GM19467 (cell line): ENCODE measurements around the gene COX7A2.

Experiments
- ATAC-seq: cut with Tn5 transposase; IDR thresholded peaks from one replicate; pipeline ENCODE4 v1.9.1; 2021; ENCODE audit warnings: mild to moderate bottlenecking, moderate library complexity; ENCODE audit not compliant: unreplicated experiment

Gene COX7A2, protein sequence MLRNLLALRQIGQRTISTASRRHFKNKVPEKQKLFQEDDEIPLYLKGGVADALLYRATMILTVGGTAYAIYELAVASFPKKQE

DNA sequence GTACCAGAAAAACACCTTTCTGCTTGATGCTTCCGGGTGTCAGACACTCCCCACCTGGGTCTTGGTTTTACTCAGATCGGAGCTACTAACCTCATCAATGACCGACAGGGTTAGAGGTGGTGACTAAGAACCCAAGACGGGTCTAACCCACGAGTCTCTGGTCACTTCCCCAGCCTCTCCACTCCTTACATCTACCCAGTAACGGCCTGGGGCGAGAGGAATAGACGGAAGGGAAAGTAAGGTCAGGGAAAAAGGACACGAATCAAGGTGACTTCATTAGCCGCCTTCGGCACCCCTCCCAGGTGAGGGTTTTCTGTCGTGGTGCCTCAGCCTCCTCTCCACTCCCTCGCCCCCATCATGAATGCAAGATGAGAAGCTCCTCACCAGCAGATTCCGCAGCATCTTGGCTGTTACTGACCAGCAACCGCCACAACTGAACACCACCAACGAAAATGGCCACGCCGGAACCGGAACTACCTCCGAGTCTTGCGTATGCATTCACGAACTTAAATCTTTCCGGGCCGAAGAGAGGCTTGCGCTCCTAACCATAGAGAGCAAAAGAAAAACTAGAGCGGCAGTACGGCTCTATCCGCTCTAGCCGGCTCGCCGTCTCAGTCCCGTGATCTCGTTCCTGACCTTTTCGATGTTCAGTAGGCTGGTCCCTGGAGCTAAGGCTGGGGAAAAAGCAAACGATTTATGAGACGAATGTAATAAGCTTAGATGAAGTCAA lies at the start of gene COX7A2:
Gene COX7A2, minus strand, starts transcription at position 469 of the 730 bp plus-strand sequence. Its CDS starts 67 bp downstream, at position 402.
- peak; percentile 97 for ATAC-seq

DNA sequence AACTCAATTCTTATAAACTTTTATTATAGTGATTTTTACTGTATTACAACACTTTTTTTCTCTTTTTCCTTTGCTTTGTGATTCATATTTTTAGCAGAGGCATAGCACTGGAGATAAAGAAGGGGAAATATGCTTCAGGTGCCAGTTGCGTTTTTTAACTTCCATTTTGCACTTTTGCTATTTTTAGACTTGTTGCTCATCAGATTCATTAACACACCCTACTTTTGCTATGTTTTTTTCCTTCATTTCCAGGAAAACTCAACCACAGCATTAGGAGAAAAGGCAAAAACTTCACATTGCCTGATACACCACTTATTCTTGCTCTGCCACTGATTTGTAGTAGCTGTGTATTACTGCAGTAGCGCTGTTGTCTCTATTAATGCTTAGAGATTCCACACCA lies 49.0 kb upstream of the COX7A2 start:
- no peak for ATAC-seq

DNA sequence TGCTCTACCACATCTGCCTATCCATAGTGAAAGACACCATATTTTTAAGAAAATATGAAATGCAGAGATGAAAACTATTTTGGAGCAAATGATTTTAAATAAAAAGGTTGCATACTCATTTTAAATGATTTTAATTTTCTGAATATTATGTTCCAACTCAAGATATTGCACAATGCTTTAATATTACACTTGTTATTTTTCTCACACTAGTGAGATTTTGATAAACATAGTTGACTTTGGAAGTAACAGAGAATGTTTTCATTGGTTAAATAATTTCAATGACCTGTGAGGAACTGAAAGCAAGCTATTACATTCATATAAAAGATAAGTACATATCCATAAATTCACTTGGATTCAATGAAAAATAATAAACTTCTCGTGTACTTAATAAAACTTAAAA lies 48.1 kb upstream of the COX7A2 start:
- ATAC-seq, result no peak

DNA sequence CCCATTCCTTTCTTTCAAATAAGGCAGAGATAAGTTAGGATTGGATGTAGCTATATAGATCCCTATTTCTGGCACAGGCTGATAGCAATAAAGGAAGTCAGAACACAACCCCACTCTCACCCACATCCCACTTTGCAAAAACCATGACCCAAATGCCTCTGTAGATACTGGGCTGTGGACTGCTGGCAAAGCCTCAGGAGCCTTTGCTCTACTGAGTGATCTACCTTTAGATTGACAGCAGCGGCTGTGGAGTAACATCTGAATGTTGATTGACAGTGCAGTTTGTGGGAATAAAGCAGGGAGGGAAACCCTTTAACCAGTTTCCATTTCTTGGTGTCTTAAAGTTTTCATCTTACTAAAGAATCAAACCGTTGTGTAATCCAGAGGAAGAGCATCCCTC lies 47.7 kb upstream of the COX7A2 start:
- ATAC-seq, result no peak

DNA sequence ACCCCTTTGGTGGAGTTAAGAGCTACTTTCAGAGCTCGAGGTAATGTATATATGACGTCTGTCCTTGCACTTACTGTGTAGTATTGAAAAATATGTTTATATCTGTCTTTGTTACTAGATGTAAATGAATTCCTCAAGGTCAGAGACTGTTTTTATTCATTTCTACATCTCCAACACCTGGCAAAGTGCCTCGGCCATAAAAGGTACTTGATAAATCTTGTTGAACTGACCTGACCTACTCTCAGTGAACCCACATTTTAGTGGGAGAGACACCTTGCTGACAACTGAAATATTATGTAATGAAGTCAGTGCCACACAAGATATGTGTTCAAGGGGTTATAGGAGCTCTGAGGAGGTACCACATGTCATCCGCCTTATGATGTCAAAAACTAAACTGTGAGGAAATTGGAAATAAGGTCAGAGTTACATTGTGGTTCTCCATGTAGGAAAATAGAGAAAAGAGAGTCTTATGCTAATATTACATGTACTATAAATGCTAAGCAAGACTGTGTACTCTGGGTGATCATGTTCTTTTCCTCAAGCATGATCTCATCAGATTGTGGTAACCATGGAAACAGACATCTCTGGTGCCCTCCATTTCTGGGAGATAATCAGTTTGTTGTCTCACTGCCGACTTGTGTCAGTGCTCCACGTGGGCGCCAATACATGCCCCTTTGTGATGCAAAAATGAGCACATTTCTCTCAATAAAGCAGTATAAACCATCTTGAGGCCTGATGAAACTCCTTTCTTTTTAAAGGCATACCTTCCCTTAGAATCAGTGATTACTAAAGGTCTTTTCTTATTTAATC lies 46.7 kb upstream of the COX7A2 start:
- no peak for ATAC-seq

DNA sequence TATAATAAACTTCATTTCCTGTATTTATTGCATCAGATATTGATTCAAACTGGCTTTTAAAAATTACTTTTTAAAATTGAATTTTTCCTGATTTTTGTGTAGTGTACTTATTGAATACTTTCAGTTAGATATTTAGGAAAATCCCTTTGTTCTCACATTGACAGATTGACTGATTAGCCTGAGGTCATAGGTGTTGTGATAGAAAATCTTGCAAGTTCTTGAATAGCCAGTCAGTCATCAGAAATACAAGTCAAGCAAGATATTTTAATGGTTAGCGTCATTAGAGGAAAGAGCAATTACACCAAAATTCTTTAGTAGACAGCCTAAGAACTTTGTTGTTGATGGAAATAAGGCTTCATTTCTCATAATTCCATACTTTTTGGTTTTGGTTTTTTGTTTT lies 44.4 kb upstream of the COX7A2 start:
- ATAC-seq, result no peak

DNA sequence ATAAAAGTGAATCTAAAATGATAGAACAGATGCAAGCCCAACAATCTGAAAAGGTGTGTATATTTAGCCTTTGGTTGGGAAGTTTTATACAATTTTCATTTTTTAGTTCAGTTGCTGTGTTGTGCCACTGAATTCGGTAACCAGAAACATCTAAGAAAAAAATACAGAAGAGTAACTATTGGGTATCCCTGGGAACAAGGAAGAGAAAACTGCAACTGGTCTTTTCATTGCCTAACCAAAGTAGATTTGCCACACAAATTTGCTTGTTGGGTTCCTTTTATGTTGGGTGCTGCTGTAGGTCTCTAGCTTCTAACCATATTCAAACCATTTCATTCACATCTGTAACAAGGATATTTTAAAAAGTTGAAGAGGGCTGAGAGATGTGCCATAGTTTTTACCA lies 43.8 kb upstream of the COX7A2 start:
- ATAC-seq, result no peak

DNA sequence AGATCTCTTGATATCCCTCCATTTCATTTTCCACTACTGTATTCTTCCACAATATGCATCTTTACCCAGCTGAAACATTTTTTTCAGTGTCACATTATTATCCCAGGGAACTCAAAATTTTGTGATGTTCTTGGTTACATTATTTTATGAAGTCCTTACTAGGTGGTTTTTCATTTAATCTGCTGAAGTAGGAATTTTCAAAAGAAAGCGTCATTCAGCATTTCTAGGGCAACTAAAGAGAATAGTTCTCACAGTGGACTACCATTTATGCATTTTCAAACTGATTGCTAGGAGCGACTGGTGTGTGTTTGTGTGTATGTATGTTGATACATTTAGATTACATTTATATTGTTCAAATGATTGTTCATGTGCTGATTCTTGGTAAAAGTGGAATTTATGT lies 43.4 kb upstream of the COX7A2 start:
- no peak for ATAC-seq

DNA sequence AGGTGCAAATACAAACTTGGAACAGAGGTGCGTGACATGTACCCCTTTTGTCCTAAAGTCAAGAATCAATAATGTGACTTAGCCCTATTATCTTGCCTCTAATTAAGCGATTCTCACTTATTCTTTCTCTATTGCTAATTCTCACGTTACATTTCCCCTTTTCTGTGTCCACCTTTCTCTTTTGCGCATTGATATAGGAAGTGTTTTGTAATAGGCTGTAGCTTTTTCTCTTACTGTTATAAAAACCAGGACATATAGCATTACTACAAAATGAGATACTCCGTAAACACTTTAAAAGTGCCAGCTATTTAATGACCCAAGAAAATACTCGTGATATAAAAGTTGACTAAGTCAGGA lies 41.7 kb upstream of the COX7A2 start:
- ATAC-seq, result peak; percentile 3

DNA sequence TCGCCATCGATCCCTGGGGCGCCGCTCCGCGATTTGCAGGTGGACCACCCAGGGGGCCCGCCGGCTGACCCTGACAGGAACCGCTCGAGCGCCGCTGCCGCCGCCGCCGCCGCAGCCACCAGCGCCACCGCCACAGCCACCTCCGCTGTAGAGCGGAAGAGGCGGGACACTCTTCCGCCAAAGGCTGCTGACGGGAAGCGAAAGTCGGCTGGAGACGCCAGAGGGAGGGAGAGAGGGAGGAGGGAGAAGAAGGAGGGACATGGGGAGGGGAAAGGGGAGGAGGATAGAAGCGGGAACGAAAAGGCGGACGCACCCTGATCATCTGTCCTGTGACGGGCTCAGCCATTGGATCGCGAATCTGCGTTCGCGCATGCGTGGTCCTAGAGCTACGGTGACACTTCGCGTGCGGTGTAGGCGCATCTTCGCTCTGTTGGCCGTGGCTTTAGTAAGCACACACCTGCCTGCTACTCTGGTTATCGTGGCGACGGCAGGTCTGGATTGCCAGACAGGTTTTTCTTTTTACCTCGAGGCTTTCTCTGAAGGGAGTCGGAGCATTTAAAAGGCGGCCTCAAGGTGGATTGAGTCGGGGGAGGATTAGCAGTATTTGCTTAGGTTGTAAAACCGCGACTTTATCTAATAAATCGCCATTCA lies 41.2 kb upstream of the COX7A2 start, which contains the start of gene TMEM30A:
Gene TMEM30A, minus strand, starts transcription at position 161 of the 651 bp plus-strand sequence. Its CDS starts 154 bp downstream, at position 7.
- peak; percentile 85 for ATAC-seq

DNA sequence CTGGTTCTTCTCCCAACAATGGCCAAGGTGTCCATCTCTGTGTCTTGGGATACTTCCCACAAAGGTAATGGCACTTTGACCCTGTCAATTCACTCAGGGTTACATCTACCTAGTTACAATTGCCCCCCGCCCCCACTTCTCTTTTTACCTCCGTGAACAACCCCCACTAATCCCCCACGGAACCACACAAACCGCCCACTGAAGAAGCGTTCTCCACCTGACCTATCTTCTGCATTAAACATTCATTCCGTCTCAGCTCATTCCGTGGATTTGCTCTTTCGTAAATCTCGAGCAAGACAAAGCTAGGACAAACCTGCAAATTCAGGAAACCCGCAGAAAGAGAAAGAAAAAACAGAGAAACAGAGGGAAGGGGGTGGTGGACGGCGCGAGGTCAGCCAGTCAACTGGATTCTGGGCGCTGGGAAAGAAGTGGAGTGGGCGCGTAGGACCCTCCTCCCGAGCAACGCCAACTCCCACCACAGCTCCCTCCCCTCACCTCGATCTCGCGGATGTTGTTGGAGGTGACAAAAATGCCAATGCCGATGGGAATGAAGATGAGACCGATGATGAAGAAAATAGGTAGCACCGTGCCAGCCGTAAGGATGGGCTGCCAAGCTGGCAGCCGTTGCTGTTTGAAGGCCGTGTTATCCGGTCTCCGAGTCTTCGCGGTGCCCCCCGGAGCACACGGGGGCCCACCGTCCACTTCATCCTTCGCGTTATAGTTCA lies 40.5 kb upstream of the COX7A2 start:
- no peak for ATAC-seq

DNA sequence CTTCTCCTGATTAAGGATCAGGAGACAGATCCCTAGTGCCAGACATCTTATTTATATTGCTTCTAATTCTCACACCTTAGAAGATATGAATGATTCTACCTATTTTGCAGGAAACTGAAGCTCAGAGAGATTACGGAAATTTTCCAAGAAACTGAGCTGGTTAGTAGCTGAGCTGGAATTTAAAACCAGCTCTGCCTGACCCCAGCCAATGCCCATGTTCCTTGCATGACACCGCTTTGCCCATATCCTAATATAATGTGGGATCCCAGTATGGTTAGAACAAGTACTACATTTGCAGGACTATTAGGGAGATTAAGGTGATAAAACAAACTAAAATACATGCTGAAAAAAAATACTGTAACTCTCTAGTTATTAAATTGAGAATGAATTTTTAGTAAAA lies 39.1 kb upstream of the COX7A2 start:
- no peak for ATAC-seq

DNA sequence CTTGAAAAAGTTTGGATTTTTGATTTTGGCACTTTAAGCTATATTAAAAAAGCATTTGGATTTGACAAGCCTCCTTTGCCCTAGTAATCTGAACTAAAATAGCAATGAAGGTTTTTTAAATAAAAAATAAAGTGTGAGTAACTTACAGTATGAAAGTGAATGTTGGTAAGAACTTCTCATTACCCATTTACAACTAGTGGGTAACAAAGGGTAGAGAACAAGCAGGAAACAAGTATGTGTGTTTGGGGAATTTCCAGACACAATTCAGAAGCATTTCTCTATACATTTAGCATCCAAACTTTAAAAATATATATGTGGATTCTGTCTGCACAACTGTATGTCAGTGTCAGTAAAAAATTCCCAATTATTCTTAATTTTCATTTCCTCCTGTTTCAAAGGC lies 38.1 kb upstream of the COX7A2 start:
- no peak for ATAC-seq

DNA sequence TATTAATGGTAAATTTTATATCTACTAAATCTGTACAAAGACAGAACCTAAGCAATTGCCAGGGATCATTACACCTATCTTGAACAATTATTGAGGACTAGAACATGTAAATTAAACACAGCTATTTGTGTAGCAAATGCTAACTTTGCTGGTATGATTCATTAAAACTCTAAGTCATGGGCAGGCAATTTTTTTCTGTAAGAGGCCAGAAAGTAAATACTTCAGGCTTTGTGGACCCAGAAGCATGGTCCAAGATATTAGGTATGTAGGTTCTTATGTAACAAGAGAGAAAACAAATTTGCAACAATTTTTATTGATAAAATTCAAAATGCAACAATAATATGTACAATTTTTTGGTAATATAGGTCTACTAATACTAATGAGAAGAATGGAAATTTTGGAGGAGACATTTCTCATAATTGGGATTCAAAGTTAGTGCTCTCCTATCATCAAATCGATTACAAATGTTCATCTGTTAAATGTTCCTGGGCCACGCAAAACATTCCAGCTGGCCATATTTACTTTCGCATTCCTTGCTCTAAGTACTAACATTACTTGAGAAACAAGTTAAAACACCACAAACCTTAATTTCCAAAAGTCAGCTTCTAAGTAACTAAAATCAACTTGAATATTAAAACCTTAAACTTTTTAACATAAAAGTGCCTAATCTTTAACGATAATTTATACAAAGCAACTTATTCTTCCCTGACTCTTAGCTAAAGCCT lies 36.7 kb upstream of the COX7A2 start:
- ATAC-seq, result no peak

DNA sequence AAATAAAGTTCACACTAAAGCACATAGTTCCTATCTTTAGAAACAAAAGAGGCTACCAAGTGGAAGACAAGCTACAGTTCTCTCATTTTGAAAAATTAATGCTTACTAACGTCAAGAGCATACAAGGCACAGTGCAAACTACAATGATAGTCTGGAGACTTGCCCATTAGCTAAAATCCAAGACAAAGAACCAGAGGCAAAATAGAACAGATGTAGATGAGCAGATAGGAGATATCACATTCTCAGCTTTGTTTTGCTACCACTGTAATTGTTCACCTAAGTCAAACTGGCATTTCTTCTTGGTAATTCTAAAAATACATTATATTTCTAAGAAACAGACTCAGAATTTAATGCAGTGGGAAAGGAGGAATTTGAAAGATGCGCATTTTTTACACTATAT lies 35.8 kb upstream of the COX7A2 start:
- ATAC-seq, result no peak

DNA sequence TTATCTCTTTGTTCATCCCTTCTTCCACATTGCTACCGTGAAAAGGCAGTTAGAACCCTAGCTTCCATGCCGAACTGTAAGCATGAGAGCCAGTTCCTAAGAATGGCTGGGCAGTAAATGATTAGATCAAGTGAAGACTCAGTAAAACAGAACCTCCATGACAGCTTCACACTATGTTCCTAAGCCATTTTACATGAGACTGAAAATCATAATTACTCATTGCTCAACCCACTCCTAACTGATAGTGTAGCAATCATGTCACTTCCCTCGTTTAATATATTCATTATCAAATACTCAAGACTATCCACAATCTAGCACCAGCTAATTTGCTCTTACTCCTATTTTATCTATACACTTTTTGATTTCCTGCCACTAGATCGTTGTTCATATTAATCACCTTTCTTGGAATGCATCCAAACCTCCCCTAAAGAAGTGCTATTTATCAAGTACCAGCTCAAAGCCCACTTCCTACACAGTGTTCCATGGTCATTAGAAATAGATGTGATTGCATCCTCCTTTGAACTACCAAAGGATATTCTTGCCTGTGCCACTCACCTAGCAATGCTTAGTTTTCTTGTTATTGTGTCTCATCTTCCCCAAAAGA lies 35.0 kb upstream of the COX7A2 start:
- ATAC-seq, result no peak

DNA sequence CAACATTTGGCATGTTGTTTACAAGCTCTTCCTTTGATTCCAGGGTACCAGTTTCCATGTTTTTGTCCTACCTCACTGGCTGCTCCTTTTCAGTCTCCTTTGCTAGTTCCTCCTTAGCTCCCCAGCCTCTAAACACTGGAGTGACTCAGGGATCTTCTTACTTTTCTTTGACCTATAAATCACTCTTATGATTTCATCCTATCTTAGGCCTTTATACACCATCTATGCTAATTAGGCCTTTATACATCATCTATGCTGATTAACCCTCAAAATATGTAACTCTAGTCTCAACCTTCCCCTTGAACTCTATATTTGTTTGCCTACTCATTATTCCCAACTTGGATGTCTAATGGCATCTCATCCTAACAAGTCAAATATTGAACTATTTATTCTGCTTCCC lies 31.5 kb upstream of the COX7A2 start:
- ATAC-seq, result no peak

DNA sequence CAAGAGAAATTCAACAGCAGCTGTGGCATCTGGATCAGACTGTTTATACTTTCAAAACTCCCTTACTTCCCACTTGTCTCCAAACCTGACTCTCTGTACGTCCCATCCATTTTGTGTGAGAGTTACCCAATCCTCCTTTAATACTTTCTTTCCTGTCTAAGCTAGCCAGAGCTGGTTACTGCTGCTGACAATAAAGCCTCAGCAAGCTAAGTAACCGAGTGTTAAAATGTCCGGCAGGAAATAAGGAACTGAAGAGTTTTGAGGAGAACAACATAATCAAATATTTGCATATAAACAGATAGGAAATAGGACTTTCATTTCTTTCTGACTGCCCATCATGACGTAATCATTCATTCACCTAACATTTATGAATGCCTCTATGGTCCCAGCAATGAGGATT lies 29.4 kb upstream of the COX7A2 start:
- ATAC-seq, result no peak

DNA sequence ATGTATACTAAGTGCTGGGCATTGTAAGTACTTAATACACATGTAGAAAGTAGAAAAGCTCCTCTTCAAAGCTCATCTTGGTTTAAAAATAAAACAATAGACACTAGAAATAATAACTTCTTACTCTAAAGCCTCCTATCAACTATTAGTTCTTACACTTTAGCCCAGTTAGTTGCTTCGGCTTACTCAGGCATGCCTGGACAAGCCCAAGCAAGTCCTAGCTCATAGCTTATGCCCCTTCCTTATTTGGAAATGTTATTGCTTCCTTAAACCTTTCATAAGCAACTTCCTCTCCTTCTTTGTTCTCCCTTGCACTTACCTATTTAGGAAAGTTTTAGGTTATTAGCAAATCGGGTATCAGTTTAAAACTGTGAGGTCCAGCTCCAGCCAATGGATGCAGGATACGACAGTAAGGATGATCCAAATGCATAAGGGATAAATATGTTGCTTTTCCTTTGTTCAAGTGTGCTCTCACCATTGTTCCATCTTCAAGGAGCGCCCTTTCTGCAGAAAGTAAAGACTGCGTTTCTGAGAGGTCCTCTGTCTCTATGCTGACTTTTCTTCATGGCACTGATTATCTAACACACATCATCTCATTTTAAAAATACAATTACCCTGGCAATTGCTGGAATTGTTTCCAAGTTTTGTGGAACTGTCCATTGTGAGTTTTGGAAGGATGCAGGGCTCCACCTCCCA lies 28.7 kb upstream of the COX7A2 start:
- no peak for ATAC-seq
